Hematopoietic multipotent progenitor cell (in vitro differentiated cells): Measurements from ENCODE around the gene CELA2A. TPM values are rescaled to one million over a fixed set of nuclear protein-coding genes. Genes with fewer than 3 reads are reported as not detected.
"Not testable (repeated sequence)": the region's sequence is repeated elsewhere in the genome, so short reads cannot be mapped to it uniquely, and the experiment has no call there.

Source experiments
- DNase-seq, 3 donors: peaks; one replicate each; pipeline ENCODE4 v3.0.0-alpha.2; 2011 to 2015; ENCODE audit warnings: low read depth in 2 of 3, low spot score in 2 of 3
- total RNA-seq: library from RNA; depleted of rRNA; stranded (reverse); fragments of >200 nt; gene quantifications from one replicate; pipeline ENCODE4 v1.2.3, GENCODE V29; 2012

CELA2A gene
- total RNA-seq, 1 donor: not detected

GRCh38 chr1:15465674-15466073, 9.1 kb downstream of the CELA2A start:
- no peak for DNase-seq

GRCh38 chr1:15466955-15467625, 10.6 kb downstream of the CELA2A start:
- not testable (repeated sequence) for DNase-seq

DNA sequence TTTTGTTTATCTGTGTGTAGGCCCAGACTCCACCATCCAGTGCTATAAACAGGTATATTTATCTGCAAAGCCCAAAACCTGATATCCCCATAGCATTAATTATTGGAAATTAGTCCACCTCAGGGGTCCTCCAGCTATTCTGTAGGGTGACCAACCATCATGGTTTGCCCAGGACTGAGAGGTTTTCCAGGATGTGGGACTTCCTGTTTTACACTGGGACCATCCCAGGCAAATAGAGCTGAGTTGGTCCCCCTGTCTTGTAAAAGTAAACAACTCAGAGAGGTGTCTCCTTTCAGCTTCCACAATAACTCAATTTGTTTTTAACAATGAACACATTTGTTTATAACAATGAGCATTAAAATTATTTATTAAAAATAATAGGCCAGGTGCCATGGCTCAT, 11.6 kb downstream of the CELA2A start:
- no peak for DNase-seq

- no peak for DNase-seq
These were observed 12.8 kb downstream of the CELA2A start for GRCh38 chr1:15469361-15469760.

DNA sequence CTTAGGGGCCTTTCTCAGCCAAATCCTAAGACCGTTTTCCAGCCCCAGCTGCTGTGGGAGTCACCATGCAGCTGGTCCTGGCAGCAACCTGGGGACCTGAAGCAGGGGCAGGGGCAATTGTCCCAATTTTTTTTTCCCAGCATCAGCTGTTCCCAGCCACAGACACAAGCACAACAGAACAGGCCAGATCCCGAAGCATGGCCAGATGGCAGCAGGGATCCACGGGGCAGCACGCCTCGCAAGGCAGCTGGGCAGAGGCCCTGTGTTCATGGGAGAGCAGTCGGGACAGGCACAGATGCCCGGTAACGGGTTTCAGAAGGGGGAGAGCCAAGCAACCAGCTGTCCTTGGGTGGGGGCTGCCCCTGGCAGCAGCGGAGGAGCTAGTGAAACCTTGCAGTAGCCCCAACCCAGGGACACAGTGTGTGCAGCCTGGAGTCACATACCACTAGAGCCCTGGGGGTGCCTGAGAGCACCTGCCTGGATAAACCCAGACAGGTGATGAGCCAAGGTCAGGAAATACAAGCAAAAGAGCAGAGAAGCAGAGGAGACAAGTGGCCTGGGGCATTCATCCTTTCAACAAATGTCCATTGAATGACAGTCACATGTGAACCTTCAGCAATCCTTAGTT, 13.4 kb downstream of the CELA2A start:
- DNase-seq: not testable (repeated sequence)

GRCh38 chr1:15471067-15471466, 14.5 kb downstream of the CELA2A start:
- DNase-seq: not testable (repeated sequence)

DNA sequence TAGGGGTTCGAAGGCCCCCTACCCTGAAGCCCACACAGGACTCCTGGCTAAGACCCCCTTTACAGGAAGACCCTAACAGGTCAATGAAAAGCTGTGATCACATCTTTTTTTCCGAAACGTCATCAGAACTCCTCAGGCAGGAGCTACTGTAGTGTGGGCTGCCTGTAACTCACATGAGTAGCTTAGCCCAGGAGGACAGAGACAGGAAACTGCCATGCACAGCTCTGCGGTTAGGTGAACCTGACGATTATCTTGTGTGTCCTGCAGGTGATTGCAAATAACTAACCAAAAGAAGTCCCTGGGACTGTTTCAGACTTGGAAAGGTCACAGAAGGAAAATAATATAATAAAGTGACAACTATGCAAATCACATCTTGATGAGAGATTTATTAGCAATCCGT, 15.2 kb downstream of the CELA2A start:
- DNase-seq: not testable (repeated sequence)

DNA sequence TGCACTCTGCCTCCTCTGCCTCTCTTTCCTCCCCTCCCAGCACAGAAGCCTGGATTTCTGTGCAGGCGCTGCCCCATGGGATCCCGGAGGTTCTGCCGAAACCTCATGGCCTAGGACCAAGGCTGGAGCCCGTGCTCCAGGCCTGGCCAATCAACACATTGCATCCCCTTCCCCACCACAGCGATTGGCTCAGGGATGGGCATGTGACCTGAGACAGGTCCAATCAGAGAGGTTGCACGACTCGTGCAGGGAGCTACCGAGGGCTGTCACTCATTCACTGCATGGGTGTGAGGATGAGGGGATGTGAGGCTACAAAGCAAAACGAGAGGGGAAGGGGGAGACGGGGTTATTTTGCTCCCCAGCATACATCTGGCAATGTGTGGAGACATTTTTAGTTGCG, 16.1 kb downstream of the CELA2A start:
- DNase-seq: no peak

- DNase-seq: no peak
These were observed 19.3 kb downstream of the CELA2A start, which contains the start of gene CELA2B for GRCh38 chr1:15475752-15476314. TSS of gene CELA2B (plus strand) at chr1:15476104. CDS start at chr1:15476126, 22 bp downstream.

GRCh38 chr1:15476927-15477326, 20.4 kb downstream of the CELA2A start:
- no peak for DNase-seq

GRCh38 chr1:15477646-15478212, 21.2 kb downstream of the CELA2A start:
- DNase-seq: no peak

GRCh38 chr1:15479654-15480347, 23.3 kb downstream of the CELA2A start:
- no peak for DNase-seq

- DNase-seq: not testable (repeated sequence)
These were observed 25.9 kb downstream of the CELA2A start for GRCh38 chr1:15482455-15482854.

- DNase-seq: not testable (repeated sequence)
These were observed 26.5 kb downstream of the CELA2A start for GRCh38 chr1:15482983-15483543.

DNA sequence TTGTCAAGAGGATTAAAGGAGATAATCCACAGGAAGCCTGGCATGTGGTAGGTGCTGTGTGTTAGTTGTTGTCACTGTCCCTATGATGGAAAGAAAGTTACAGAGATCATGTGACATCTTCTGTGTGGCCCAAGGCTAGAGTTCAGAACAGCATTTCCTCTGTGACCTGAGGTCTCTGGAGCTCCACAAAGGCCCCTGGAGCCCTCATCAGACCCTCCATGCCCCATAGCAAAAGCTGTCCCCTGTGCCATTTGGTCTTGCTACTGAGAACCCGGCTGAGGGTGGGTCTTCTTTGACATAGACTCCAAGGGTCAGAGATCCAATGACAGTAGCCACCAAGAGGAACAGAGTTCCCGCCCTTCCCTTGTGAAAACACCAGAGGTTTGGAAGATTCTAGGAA, 27.4 kb downstream of the CELA2A start:
- no peak for DNase-seq

DNA sequence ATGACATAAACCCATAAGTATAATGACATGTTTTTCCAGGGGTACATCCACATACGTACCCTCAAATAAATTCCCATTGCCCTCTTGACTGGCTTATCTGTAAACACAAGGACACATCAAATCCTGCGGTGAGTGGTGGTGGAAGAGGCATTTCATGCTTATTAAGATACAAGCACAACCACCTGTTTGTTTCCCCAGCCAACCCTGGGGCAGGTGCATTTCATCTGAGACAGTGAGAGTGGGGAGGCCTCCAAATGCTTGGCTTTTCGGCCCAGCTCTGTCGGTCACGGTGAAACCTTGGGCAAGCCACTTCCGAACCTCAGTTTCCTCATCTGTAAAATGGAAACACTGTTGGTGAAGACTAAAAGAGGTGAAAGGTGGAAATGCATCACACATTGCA, 27.9 kb downstream of the CELA2A start:
- not testable (repeated sequence) for DNase-seq

DNA sequence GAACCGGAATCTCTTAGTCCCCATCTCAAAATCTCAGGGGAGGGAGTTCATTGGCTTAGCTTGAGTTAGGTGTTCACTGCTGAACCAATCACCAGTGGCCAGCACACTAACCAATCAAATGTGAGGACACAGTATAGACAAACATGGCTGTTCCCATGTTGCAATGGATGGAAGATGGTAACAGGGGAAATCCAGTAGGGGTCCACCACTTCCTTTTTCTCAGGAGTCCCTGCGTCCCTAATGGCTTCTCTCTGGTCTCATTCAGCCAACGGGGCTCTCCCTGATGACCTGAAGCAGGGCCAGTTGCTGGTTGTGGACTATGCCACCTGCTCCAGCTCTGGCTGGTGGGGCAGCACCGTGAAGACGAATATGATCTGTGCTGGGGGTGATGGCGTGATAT, 29.1 kb downstream of the CELA2A start:
- no peak for DNase-seq

DNA sequence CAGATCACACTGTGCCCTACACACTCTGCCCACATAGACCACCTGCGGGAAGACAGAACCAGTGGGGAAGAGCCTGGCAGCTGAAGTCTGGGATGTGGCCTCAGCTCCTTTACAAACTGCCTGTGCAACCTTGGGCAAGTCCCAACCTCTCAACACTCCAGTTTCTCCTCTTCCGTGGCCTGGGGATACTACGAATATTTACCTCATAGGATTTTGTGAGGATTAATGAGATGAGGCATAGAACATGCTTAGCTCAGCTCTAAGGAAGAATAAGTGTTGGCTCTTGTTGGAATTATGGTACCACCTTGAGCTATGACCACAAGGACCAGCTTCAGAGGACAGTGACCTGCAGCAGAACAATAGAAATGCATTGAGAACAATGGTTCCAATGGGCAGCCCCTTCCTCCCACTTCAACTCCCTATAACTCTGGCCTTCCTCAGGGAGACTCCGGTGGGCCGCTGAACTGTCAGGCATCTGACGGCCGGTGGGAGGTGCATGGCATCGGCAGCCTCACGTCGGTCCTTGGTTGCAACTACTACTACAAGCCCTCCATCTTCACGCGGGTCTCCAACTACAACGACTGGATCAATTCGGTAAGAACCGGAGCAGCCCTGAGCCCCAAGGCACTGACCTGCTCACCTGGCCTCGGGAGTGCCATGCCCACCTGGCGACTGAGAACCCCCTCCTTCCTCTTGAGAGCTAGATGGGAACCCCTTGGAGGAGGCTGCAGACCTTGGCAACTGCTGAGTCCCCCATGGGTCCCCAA, 30.5 kb downstream of the CELA2A start:
- DNase-seq: not testable (repeated sequence)

GRCh38 chr1:15488371-15488770, 31.8 kb downstream of the CELA2A start:
- DNase-seq: no peak
